ENCODE measurements around the gene GSTM3.
"Not testable (repeated sequence)": the region's sequence is repeated elsewhere in the genome, so short reads cannot be mapped to it uniquely, and the experiment has no call there.

- TF ChIP-seq, protein P1, sequence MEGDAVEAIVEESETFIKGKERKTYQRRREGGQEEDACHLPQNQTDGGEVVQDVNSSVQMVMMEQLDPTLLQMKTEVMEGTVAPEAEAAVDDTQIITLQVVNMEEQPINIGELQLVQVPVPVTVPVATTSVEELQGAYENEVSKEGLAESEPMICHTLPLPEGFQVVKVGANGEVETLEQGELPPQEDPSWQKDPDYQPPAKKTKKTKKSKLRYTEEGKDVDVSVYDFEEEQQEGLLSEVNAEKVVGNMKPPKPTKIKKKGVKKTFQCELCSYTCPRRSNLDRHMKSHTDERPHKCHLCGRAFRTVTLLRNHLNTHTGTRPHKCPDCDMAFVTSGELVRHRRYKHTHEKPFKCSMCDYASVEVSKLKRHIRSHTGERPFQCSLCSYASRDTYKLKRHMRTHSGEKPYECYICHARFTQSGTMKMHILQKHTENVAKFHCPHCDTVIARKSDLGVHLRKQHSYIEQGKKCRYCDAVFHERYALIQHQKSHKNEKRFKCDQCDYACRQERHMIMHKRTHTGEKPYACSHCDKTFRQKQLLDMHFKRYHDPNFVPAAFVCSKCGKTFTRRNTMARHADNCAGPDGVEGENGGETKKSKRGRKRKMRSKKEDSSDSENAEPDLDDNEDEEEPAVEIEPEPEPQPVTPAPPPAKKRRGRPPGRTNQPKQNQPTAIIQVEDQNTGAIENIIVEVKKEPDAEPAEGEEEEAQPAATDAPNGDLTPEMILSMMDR (IDR thresholded peaks at IDR 0.05), result not testable (repeated sequence)
- not testable (repeated sequence) for TF ChIP-seq EP300, POLR2A (IDR thresholded peaks at IDR 0.05)
Measured at GRCh38 chr1:109748311-109748710, 7.5 kb upstream of the GSTM3 start.

Data from sigmoid colon (tissue), 4 donors.